ENCODE data around the gene KLHL17. TPM values are rescaled to one million over a fixed set of nuclear protein-coding genes. Genes with fewer than 3 reads are reported as not detected.

Gene KLHL17
- total RNA-seq (10 to 100 TPM; 34.9 to 36.4 TPM), polyA plus RNA-seq (ENCODE audit: insufficient read depth, low read depth, low replicate concordance) (16.0 TPM)
- long read RNA-seq, donor 1 = 0 reads
- long read RNA-seq, donor 2, partial matches to known transcripts = 0 of 1 reads
- long read RNA-seq, donor 2, other reads (novel, unspliced or antisense) = 0 of 1 reads

DNA sequence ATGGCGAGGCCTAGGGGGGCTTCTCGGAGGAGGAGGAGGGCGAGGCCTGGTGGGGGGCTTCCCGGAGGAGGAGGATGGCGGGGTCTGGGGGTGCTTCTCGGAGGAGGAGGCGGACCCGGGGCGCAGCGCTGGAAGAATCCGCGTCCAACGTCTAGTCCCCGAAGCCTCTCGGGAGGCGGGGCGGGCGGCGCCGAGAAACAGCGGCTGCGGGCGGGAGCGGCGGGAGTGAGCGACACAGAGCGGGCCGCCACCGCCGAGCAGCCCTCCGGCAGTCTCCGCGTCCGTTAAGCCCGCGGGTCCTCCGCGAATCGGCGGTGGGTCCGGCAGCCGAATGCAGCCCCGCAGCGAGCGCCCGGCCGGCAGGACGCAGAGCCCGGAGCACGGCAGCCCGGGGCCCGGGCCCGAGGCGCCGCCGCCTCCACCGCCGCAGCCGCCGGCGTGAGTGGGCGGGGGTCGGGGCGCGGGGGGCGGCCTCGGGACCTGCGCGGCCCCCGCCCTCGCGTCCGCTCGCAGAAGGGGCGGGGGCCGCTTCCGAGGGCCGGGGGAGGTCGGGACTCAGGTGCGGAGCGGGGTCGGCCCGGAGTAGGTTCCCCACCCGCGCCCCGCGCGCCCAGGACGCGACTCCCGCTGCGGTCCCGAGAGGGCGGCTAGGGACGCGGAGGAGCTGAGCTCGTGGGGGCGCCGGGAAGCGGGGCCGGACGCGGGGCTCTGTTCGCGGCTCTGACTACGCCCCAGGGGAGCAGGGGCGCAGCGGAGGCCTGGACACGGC is at the start of gene KLHL17:
KLHL17 (plus strand) TSS at position 222 of the 769 bp plus-strand sequence; CDS start at position 332, 110 bp downstream.
- Histone ChIP-seq H3K27ac (peak within 1 kb of the TSS in 1 of 2 donors; percentile 24), H3K27me3 (no peaks in the 10 kb centered on the region), H3K36me3 (ENCODE audit: low read depth, missing control alignments) (no peaks in the 10 kb centered on the region), H3K9me3 (no peaks in the 10 kb centered on the region), H3K4me3 (peak within 1 kb of the TSS; percentile 98), H3K4me1 (peaks cover 13% of the 10 kb centered on the region)
- WGBS, 2 donors = 0 to 1% methylated on average over 8 to 49 of the region's 109 CpGs
- no peak for TF ChIP-seq POLR2A (IDR thresholded peaks at IDR 0.05)
- TF ChIP-seq, protein P1, sequence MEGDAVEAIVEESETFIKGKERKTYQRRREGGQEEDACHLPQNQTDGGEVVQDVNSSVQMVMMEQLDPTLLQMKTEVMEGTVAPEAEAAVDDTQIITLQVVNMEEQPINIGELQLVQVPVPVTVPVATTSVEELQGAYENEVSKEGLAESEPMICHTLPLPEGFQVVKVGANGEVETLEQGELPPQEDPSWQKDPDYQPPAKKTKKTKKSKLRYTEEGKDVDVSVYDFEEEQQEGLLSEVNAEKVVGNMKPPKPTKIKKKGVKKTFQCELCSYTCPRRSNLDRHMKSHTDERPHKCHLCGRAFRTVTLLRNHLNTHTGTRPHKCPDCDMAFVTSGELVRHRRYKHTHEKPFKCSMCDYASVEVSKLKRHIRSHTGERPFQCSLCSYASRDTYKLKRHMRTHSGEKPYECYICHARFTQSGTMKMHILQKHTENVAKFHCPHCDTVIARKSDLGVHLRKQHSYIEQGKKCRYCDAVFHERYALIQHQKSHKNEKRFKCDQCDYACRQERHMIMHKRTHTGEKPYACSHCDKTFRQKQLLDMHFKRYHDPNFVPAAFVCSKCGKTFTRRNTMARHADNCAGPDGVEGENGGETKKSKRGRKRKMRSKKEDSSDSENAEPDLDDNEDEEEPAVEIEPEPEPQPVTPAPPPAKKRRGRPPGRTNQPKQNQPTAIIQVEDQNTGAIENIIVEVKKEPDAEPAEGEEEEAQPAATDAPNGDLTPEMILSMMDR (IDR thresholded peaks at IDR 0.05) = no peak
- intact Hi-C loops (cut with DNase I; ENCODE audit: low total_unique reads) = no loop called here
- DNase-seq = peak; percentile 78

DNA sequence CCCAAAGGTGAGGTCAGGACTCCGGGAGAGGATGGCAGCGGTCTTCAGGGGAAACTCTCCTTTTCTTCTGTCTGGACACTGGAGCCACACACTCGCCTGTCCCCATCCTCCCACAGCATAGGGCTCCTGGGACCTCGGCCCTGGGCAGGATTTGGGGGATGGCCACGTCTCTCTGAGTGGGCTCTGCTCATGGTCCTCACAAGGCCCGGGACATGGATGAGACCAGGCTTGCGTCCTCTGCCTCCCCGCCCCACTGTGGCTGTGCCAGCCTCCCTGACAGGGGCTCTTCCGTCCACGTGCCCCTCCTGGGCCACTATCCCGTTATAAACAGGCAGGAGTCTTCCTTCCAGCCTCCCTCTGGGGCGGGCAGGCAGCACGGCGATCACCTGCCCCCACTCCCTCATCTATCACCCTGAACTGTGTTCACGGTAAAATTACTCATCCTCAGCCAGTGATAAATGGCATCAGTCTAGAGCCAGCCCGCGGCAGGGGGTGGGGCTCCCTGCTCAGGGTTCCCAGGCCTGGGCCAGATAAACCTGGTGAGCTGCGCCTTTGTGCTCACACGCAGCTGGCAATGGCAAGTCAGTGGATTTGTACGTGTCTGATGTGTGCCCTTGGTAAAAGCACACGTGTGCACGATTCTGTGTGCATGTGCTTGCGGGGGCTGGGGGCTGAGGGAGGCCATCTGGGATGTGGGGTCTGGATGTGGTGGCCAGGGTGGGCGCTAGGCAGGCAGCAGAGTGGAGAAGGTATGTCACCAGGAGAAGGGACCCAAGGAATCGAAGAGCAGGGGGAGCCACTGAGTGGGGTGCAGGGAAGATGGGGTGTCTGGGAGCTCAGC is 49.3 kb upstream of the KLHL17 start:
- Histone ChIP-seq H3K4me3 (no peak overlapping the region), H3K27me3 (no peaks in the 10 kb centered on the region), H3K27ac (no peak overlapping the region), H3K4me1 (peaks cover 5% of the 10 kb centered on the region), H3K9me3 (no peaks in the 10 kb centered on the region), H3K36me3 (ENCODE audit: low read depth, missing control alignments) (no peaks in the 10 kb centered on the region)
- intact Hi-C loops (cut with DNase I; ENCODE audit: low total_unique reads) = no loop called here
- TF ChIP-seq, protein P1 (IDR thresholded peaks at IDR 0.05) = no peak
- TF ChIP-seq POLR2A (IDR thresholded peaks at IDR 0.05) = no peak
- 64% methylated on average over 14 to 25 of the region's 25 CpGs for WGBS, 2 donors
- DNase-seq = no peak

DNA sequence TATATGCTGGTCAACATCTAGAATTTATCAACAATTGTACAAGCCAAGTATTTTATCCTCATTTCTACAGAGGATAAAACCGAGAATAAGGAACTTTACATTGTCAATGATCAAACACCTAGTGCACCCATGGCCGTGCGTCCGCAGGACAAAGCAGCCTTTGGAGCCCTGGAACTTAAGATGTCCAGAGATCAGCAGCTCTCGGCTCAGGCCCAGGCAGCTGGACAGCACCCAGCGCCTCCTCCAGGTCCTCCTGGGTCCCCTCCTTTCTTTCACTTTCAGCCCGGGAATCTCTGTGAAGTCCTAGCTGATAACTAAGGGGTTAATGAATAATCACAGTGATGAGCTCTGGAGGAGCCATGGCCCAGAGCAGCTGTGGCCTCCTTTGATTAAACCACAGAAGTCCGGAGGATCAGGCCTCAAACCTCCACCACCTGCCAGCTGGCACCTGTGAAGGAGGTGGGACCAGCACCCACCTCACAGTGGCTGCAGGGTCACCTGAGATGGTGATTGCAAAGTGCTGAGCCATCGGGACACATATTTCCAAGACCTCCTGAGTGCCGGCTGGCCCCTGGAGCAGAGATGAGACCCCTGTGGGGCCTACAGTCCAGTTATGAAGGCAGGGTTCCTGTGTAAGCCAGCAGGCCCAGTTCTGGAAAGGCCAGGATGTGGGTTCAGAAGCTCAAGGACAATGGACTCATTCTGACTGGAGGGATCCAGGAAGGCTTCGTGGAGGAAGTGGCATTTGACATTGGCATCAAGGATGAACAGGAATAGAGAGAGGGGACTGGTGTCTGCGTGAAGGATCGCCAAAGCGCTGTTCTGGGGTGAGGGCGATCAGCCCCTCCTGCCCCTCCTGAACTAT is 48.3 kb upstream of the KLHL17 start:
- DNase-seq = no peak
- intact Hi-C loops (cut with DNase I; ENCODE audit: low total_unique reads) = no loop called here

DNA sequence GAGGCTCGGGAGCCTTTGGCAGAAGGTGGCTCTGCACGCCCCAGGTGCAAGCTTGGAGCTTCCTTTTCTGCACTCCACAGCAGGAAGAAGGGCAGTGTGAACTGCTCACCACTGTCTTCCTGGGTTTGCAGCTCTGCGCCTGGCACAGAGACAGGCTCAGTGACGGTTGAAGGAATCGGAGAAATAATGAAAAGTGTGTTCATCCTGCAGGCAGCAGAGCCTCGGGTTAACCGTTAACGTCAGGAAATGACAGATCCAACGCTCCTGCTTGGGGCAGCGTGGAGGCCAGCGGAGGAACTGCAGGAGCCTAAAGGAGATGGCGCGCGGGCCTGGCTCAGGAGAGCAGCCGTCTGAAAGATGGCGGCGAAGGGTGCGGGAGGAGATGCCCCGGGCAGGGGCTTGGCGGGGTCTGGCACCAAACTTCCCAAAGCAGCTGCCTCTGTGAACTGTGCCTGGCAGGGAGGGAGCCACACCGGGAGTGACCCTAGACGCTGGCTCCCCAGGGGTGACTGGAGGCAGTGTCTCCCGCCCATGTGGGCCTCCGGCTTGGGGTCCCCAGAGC is 47.6 kb upstream of the KLHL17 start:
- no peaks in the 10 kb centered on the region for H3K27me3 ChIP-seq
- 70 to 74% methylated on average over 21 to 24 of the region's 24 CpGs for WGBS, 2 donors

More for the DNA sequence above, 48.3 kb upstream of the KLHL17 start:
- no peaks in the 10 kb centered on the region for H3K27me3 ChIP-seq
- 55 to 60% methylated on average over 14 to 15 of the region's 15 CpGs for WGBS, 2 donors
- TF ChIP-seq, protein P1 (IDR thresholded peaks at IDR 0.05) = no peak
- TF ChIP-seq POLR2A (IDR thresholded peaks at IDR 0.05) = no peak
- no peaks in the 10 kb centered on the region for H3K36me3 ChIP-seq (ENCODE audit: low read depth, missing control alignments)
- H3K4me1 ChIP-seq = peaks cover 9% of the 10 kb centered on the region
- no peak overlapping the region for H3K27ac ChIP-seq
- no peaks in the 10 kb centered on the region for H3K9me3 ChIP-seq
- H3K4me3 ChIP-seq = no peak overlapping the region

More for the DNA sequence above, 47.6 kb upstream of the KLHL17 start:
- no peak overlapping the region for H3K4me3 ChIP-seq
- H3K36me3 ChIP-seq (ENCODE audit: low read depth, missing control alignments) = no peaks in the 10 kb centered on the region
- H3K9me3 ChIP-seq = no peaks in the 10 kb centered on the region
- intact Hi-C loops (cut with DNase I; ENCODE audit: low total_unique reads) = no loop called here
- no peak for TF ChIP-seq POLR2A (IDR thresholded peaks at IDR 0.05)
- TF ChIP-seq, protein P1 (IDR thresholded peaks at IDR 0.05) = no peak
- H3K27ac ChIP-seq = no peak overlapping the region
- DNase-seq = no peak
- peaks cover 12% of the 10 kb centered on the region for H3K4me1 ChIP-seq
